ENCODE data around the gene EEF1B2. TPM values are rescaled to one million over a fixed set of nuclear protein-coding genes. Genes with fewer than 3 reads are reported as not detected.
A peak's percentile ranks its signal among the peaks of the same experiment; 100 is the strongest.
"Not testable (repeated sequence)": the region's sequence is repeated elsewhere in the genome, so short reads cannot be mapped to it uniquely, and the experiment has no call there.

EEF1B2 gene
- total and polyA plus RNA-seq, 2 donors from 2014 or later = 444 to 529 TPM

DNA sequence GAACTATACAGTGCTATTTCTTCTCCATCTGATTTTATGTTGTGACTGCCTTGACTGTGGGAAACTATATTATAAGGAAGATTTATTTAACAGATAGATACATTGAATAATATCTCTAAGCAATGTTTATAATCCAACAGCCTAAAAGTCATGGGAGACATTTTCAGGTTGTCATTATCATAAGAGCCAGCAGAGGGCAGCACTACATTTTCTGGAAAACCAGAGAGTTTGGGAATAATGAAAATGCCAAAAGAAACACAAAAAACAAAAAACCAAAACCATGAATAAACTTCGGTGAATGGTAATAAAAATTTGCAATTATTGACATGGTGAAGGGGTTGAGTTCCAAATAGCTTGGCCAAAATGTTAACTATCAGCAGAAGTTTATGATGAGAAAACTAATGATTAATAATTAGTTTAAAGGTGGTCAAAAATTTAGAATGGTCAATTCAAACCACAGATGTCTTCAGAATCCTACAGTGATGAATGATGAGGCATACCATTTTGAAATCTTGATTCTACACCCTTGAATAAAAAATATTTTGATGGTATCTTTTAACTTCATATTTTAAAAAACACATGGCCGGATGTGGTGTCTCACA, 4.7 kb downstream of the EEF1B2 start:
- Histone ChIP-seq H3K27ac (ENCODE audit: low read depth in 2 of 2, low read length in 2 of 2) (no peak overlapping the region), H3K36me3 (ENCODE audit: control insufficient read depth in 2 of 3, insufficient read depth in 3 of 3, low read length in 3 of 3) (peaks cover 4 to 24% (median 9%) of the 10 kb centered on the region in 3 donors), H3K9ac (ENCODE audit: low read length in 3 of 3) (no peak overlapping the region), H3K4me1 (ENCODE audit: control insufficient read depth in 2 of 3, insufficient read depth in 2 of 3, low read depth in 1 of 3, low read length in 3 of 3) (peaks cover 0 to 6% (median 4%) of the 10 kb centered on the region in 3 donors), H3K27me3 (ENCODE audit: control insufficient read depth, insufficient read depth, low read length) (no peaks in the 10 kb centered on the region), H3K4me3 (ENCODE audit: low read length in 3 of 3) (no peak overlapping the region), H3K9me3 (ENCODE audit: control insufficient read depth in 2 of 3, insufficient read depth in 1 of 3, low read length in 3 of 3) (no peaks in the 10 kb centered on the region)
- FAIRE-seq (peak; percentile 90), DNase-seq (peak in 4 of 5 donors; percentile 36 to 64 (median 50))
- TF ChIP-seq, protein P1, sequence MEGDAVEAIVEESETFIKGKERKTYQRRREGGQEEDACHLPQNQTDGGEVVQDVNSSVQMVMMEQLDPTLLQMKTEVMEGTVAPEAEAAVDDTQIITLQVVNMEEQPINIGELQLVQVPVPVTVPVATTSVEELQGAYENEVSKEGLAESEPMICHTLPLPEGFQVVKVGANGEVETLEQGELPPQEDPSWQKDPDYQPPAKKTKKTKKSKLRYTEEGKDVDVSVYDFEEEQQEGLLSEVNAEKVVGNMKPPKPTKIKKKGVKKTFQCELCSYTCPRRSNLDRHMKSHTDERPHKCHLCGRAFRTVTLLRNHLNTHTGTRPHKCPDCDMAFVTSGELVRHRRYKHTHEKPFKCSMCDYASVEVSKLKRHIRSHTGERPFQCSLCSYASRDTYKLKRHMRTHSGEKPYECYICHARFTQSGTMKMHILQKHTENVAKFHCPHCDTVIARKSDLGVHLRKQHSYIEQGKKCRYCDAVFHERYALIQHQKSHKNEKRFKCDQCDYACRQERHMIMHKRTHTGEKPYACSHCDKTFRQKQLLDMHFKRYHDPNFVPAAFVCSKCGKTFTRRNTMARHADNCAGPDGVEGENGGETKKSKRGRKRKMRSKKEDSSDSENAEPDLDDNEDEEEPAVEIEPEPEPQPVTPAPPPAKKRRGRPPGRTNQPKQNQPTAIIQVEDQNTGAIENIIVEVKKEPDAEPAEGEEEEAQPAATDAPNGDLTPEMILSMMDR (IDR thresholded peaks at IDR 0.05; ENCODE audit: borderline replicate concordance, extremely low read depth, insufficient read depth) = peak; percentile 77
- intact Hi-C loops (cut with DNase I) = no loop called here

- H3K36me3 ChIP-seq (ENCODE audit: control insufficient read depth in 2 of 3, insufficient read depth in 3 of 3, low read length in 3 of 3); H3K27me3 ChIP-seq (ENCODE audit: control insufficient read depth, insufficient read depth, low read length); H3K9ac ChIP-seq (ENCODE audit: low read length in 3 of 3); DNase-seq; H3K9me3 ChIP-seq (ENCODE audit: control insufficient read depth in 2 of 3, insufficient read depth in 1 of 3, low read length in 3 of 3); H3K27ac ChIP-seq (ENCODE audit: low read depth in 2 of 2, low read length in 2 of 2); intact Hi-C loops (cut with DNase I); FAIRE-seq; H3K4me1 ChIP-seq (ENCODE audit: control insufficient read depth in 2 of 3, insufficient read depth in 2 of 3, low read depth in 1 of 3, low read length in 3 of 3); H3K4me3 ChIP-seq (ENCODE audit: low read length in 3 of 3): not testable (repeated sequence)
These were observed 8.5 kb downstream of the EEF1B2 start for GRCh38 chr2:206168230-206168629.

DNA sequence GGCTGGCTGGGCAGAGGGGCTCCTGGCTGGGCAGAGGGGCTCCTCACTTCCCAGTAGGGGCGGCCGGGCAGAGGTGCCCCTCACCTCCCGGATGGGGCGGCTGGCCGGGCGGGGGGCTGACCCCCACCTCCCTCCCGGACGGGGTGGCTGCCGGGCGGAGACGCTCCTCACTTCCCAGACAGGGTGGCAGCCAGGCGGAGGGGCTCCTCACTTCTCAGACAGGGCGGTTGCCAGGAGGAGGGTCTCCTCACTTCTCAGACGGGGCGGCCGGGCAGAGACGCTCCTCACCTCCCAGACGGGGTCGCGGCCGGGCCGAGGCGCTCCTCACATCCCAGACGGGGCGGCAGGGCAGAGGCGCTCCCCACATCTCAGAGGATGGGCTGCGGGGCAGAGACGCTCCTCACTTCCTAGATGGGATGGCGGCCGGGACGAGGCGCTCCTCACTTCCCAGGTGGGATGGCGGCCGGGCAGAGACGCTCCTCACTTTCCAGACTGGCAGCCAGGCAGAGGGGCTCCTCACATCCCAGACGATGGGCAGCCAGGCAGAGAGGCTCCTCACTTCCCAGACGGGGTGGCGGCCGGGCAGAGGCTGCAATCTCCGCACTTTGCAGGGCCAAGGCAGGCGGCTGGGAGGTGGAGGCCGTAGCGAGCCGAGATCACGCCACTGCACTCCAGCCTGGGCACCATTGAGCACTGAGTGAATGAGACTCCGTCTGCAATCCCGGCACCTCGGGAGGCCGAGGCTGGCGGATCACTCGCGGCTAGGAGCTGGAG, 12.1 kb downstream of the EEF1B2 start:
- H3K9ac ChIP-seq (ENCODE audit: low read length in 3 of 3); DNase-seq; H3K4me1 ChIP-seq (ENCODE audit: control insufficient read depth in 2 of 3, insufficient read depth in 2 of 3, low read depth in 1 of 3, low read length in 3 of 3); H3K27me3 ChIP-seq (ENCODE audit: control insufficient read depth, insufficient read depth, low read length); H3K4me3 ChIP-seq (ENCODE audit: low read length in 3 of 3); FAIRE-seq; H3K9me3 ChIP-seq (ENCODE audit: control insufficient read depth in 2 of 3, insufficient read depth in 1 of 3, low read length in 3 of 3); H3K36me3 ChIP-seq (ENCODE audit: control insufficient read depth in 2 of 3, insufficient read depth in 3 of 3, low read length in 3 of 3); H3K27ac ChIP-seq (ENCODE audit: low read depth in 2 of 2, low read length in 2 of 2); intact Hi-C loops (cut with DNase I): not testable (repeated sequence)

DNA sequence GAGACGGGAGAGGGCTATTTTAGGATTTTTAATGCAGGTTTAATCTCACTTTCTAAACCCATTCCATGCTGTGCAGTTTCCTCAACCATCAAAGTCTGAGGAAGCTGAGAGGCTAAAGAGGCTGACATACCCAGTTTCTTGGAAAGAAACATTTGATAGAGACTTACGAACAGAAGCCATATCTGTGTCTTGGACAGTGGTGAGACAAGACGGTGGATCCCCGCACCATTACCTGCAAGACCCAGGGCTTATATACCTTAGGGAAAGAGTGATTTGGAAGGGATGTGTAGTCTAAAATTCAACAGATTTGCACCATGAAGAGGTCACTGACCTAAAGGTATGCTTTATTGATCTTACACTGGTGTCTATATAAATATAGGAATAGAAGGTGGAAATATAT, 13.5 kb downstream of the EEF1B2 start:
- Histone ChIP-seq H3K27me3 (ENCODE audit: control insufficient read depth, insufficient read depth, low read length) (no peaks in the 10 kb centered on the region), H3K9ac (ENCODE audit: low read length in 3 of 3) (no peak overlapping the region), H3K4me3 (ENCODE audit: low read length in 3 of 3) (no peak overlapping the region), H3K4me1 (ENCODE audit: control insufficient read depth in 2 of 3, insufficient read depth in 2 of 3, low read depth in 1 of 3, low read length in 3 of 3) (no peaks in the 10 kb centered on the region), H3K9me3 (ENCODE audit: control insufficient read depth in 2 of 3, insufficient read depth in 1 of 3, low read length in 3 of 3) (no peaks in the 10 kb centered on the region), H3K36me3 (ENCODE audit: control insufficient read depth in 2 of 3, insufficient read depth in 3 of 3, low read length in 3 of 3) (no peaks in the 10 kb centered on the region), H3K27ac (ENCODE audit: low read depth in 2 of 2, low read length in 2 of 2) (no peak overlapping the region)
- intact Hi-C loops (cut with DNase I) = no loop called here
- FAIRE-seq (no peak), DNase-seq (no peak)
- TF ChIP-seq, protein P1 (IDR thresholded peaks at IDR 0.05; ENCODE audit: borderline replicate concordance, extremely low read depth, insufficient read depth) = no peak
